ENCODE data around the gene ZSCAN5A.
"Not testable (repeated sequence)": the region's sequence is repeated elsewhere in the genome, so short reads cannot be mapped to it uniquely, and the experiment has no call there.

The ZSCAN5A gene

GRCh38 chr19:56193981-56194640, 120.5 kb downstream of the ZSCAN5A start:
- DNase-seq (ENCODE audit: low read depth in 2 of 2), result no peak
- TF ChIP-seq CTCF (IDR thresholded peaks at IDR 0.05; ENCODE audit: low read depth, low read length), result no peak
- no peak overlapping the region for H3K4me3 ChIP-seq (replicated peaks in 1 of 2; ENCODE audit: low read depth in 2 of 2, low read length in 2 of 2)

GRCh38 chr19:56191711-56192110, 122.9 kb downstream of the ZSCAN5A start:
- H3K4me3 ChIP-seq (replicated peaks in 1 of 2; ENCODE audit: low read depth in 2 of 2, low read length in 2 of 2), result no peak overlapping the region
- DNase-seq (ENCODE audit: low read depth in 2 of 2), result no peak
- TF ChIP-seq CTCF (IDR thresholded peaks at IDR 0.05; ENCODE audit: low read depth, low read length), result no peak

GRCh38 chr19:56191115-56191514, 123.5 kb downstream of the ZSCAN5A start:
- no peak overlapping the region for H3K4me3 ChIP-seq (replicated peaks in 1 of 2; ENCODE audit: low read depth in 2 of 2, low read length in 2 of 2)
- no peak for DNase-seq (ENCODE audit: low read depth in 2 of 2)
- TF ChIP-seq CTCF (IDR thresholded peaks at IDR 0.05; ENCODE audit: low read depth, low read length), result no peak

GRCh38 chr19:56189785-56190184, 124.9 kb downstream of the ZSCAN5A start:
- H3K4me3 ChIP-seq (replicated peaks in 1 of 2; ENCODE audit: low read depth in 2 of 2, low read length in 2 of 2), result no peak overlapping the region
- DNase-seq (ENCODE audit: low read depth in 2 of 2), result no peak
- no peak for TF ChIP-seq CTCF (IDR thresholded peaks at IDR 0.05; ENCODE audit: low read depth, low read length)

- no peak overlapping the region for H3K4me3 ChIP-seq (replicated peaks in 1 of 2; ENCODE audit: low read depth in 2 of 2, low read length in 2 of 2)
- DNase-seq (ENCODE audit: low read depth in 2 of 2), result no peak
- no peak for TF ChIP-seq CTCF (IDR thresholded peaks at IDR 0.05; ENCODE audit: low read depth, low read length)
Observed at GRCh38 chr19:56177564-56178243, 136.9 kb downstream of the ZSCAN5A start.

- no peak for TF ChIP-seq CTCF (IDR thresholded peaks at IDR 0.05; ENCODE audit: low read depth, low read length)
- no peak overlapping the region for H3K4me3 ChIP-seq (replicated peaks in 1 of 2; ENCODE audit: low read depth in 2 of 2, low read length in 2 of 2)
- no peak for DNase-seq (ENCODE audit: low read depth in 2 of 2)
Observed at GRCh38 chr19:56176881-56177280, 137.8 kb downstream of the ZSCAN5A start.

GRCh38 chr19:56176310-56176709, 138.3 kb downstream of the ZSCAN5A start:
- H3K4me3 ChIP-seq (replicated peaks in 1 of 2; ENCODE audit: low read depth in 2 of 2, low read length in 2 of 2); DNase-seq (ENCODE audit: low read depth in 2 of 2): not testable (repeated sequence)

GRCh38 chr19:56175861-56176307, 138.8 kb downstream of the ZSCAN5A start, which contains the start of gene GALP:
GALP (plus strand) TSS chr19:56176008; CDS start chr19:56177109, 1,101 bp downstream.
- DNase-seq (ENCODE audit: low read depth in 2 of 2), result not testable (repeated sequence)

More at GRCh38 chr19:56175861-56176307, 138.8 kb downstream of the ZSCAN5A start, which contains the start of gene GALP:
- H3K4me3 ChIP-seq (replicated peaks in 1 of 2; ENCODE audit: low read depth in 2 of 2, low read length in 2 of 2), result not testable (repeated sequence)

All from cardiac fibroblast (primary cell).